Measurements from ENCODE around the gene ZNF804A. TPM values are rescaled to one million over a fixed set of nuclear protein-coding genes. Genes with fewer than 3 reads are reported as not detected.

The ZNF804A gene
- 0.15 TPM for polyA plus RNA-seq (2012; ENCODE audit: missing spikeins)

GRCh38 chr2:184598316-184599053 lies at the start of gene ZNF804A:
Gene ZNF804A, plus strand, starts transcription at chr2:184598529. Its CDS starts 431 bp downstream, at chr2:184598960.
- TF ChIP-seq POLR2A (IDR thresholded peaks at IDR 0.05; ENCODE audit: low read depth, low read length) (peak; percentile 80; the same call in 1 of the 2 replicates), TAF1 (IDR thresholded peaks at IDR 0.05; ENCODE audit: borderline replicate concordance, low read depth, low read length) (no peak)
- FAIRE-seq: peak; percentile 93
- peak; percentile 32 for DNase-seq (ENCODE audit: insufficient read length)

- no peak for DNase-seq (ENCODE audit: insufficient read length)
- no peak for FAIRE-seq
- no peak for TF ChIP-seq POLR2AphosphoS5 (IDR thresholded peaks at IDR 0.05; ENCODE audit: low read depth, low read length)
- TF ChIP-seq POLR2A (IDR thresholded peaks at IDR 0.05; ENCODE audit: low read depth, low read length): no peak
- no peak for TF ChIP-seq TAF1 (IDR thresholded peaks at IDR 0.05; ENCODE audit: borderline replicate concordance, low read depth, low read length)
Measured at GRCh38 chr2:184549153-184549552, 49.2 kb upstream of the ZNF804A start.

GRCh38 chr2:184551626-184552025 lies 46.7 kb upstream of the ZNF804A start:
- TF ChIP-seq TAF1 (IDR thresholded peaks at IDR 0.05; ENCODE audit: borderline replicate concordance, low read depth, low read length) (no peak), POLR2A (IDR thresholded peaks at IDR 0.05; ENCODE audit: low read depth, low read length) (no peak), POLR2AphosphoS5 (IDR thresholded peaks at IDR 0.05; ENCODE audit: low read depth, low read length) (no peak)
- no peak for FAIRE-seq

GRCh38 chr2:184554736-184555135 lies 43.6 kb upstream of the ZNF804A start:
- TF ChIP-seq TAF1 (IDR thresholded peaks at IDR 0.05; ENCODE audit: borderline replicate concordance, low read depth, low read length) (no peak), POLR2A (IDR thresholded peaks at IDR 0.05; ENCODE audit: low read depth, low read length) (no peak), POLR2AphosphoS5 (IDR thresholded peaks at IDR 0.05; ENCODE audit: low read depth, low read length) (no peak)
- no peak for FAIRE-seq
- DNase-seq (ENCODE audit: insufficient read length): no peak

More at GRCh38 chr2:184551626-184552025, 46.7 kb upstream of the ZNF804A start:
- no peak for DNase-seq (ENCODE audit: insufficient read length)

GRCh38 chr2:184555352-184555751 lies 43.0 kb upstream of the ZNF804A start:
- no peak for FAIRE-seq
- TF ChIP-seq POLR2AphosphoS5 (IDR thresholded peaks at IDR 0.05; ENCODE audit: low read depth, low read length) (no peak), POLR2A (IDR thresholded peaks at IDR 0.05; ENCODE audit: low read depth, low read length) (no peak), TAF1 (IDR thresholded peaks at IDR 0.05; ENCODE audit: borderline replicate concordance, low read depth, low read length) (no peak)
- no peak for DNase-seq (ENCODE audit: insufficient read length)

- TF ChIP-seq TAF1 (IDR thresholded peaks at IDR 0.05; ENCODE audit: borderline replicate concordance, low read depth, low read length) (no peak), POLR2AphosphoS5 (IDR thresholded peaks at IDR 0.05; ENCODE audit: low read depth, low read length) (no peak), POLR2A (IDR thresholded peaks at IDR 0.05; ENCODE audit: low read depth, low read length) (no peak)
- FAIRE-seq: no peak
- DNase-seq (ENCODE audit: insufficient read length): no peak
Measured at GRCh38 chr2:184556639-184557038, 41.7 kb upstream of the ZNF804A start.

GRCh38 chr2:184558713-184559464 lies 39.4 kb upstream of the ZNF804A start:
- TF ChIP-seq POLR2A (IDR thresholded peaks at IDR 0.05; ENCODE audit: low read depth, low read length) (no peak), TAF1 (IDR thresholded peaks at IDR 0.05; ENCODE audit: borderline replicate concordance, low read depth, low read length) (no peak), POLR2AphosphoS5 (IDR thresholded peaks at IDR 0.05; ENCODE audit: low read depth, low read length) (no peak)
- no peak for DNase-seq (ENCODE audit: insufficient read length)
- FAIRE-seq: no peak

- DNase-seq (ENCODE audit: insufficient read length) (no peak), FAIRE-seq (no peak)
- TF ChIP-seq TAF1 (IDR thresholded peaks at IDR 0.05; ENCODE audit: borderline replicate concordance, low read depth, low read length) (no peak), POLR2A (IDR thresholded peaks at IDR 0.05; ENCODE audit: low read depth, low read length) (no peak), POLR2AphosphoS5 (IDR thresholded peaks at IDR 0.05; ENCODE audit: low read depth, low read length) (no peak)
Measured at GRCh38 chr2:184560603-184561002, 37.7 kb upstream of the ZNF804A start.

GRCh38 chr2:184562532-184562931 lies 35.8 kb upstream of the ZNF804A start:
- TF ChIP-seq POLR2AphosphoS5 (IDR thresholded peaks at IDR 0.05; ENCODE audit: low read depth, low read length): no peak
- TF ChIP-seq POLR2A (IDR thresholded peaks at IDR 0.05; ENCODE audit: low read depth, low read length): no peak
- TF ChIP-seq TAF1 (IDR thresholded peaks at IDR 0.05; ENCODE audit: borderline replicate concordance, low read depth, low read length): no peak
- DNase-seq (ENCODE audit: insufficient read length): no peak
- peak; percentile 50 for FAIRE-seq

- no peak for FAIRE-seq
Measured at GRCh38 chr2:184564092-184564491, 34.2 kb upstream of the ZNF804A start.

GRCh38 chr2:184566716-184567115 lies 31.6 kb upstream of the ZNF804A start:
- TF ChIP-seq POLR2AphosphoS5 (IDR thresholded peaks at IDR 0.05; ENCODE audit: low read depth, low read length) (no peak), POLR2A (IDR thresholded peaks at IDR 0.05; ENCODE audit: low read depth, low read length) (no peak), TAF1 (IDR thresholded peaks at IDR 0.05; ENCODE audit: borderline replicate concordance, low read depth, low read length) (no peak)
- no peak for FAIRE-seq

More at GRCh38 chr2:184564092-184564491, 34.2 kb upstream of the ZNF804A start:
- no peak for TF ChIP-seq TAF1 (IDR thresholded peaks at IDR 0.05; ENCODE audit: borderline replicate concordance, low read depth, low read length)
- no peak for DNase-seq (ENCODE audit: insufficient read length)

GRCh38 chr2:184577056-184577455 lies 21.3 kb upstream of the ZNF804A start:
- no peak for FAIRE-seq

More at GRCh38 chr2:184566716-184567115, 31.6 kb upstream of the ZNF804A start:
- DNase-seq (ENCODE audit: insufficient read length): no peak

More at GRCh38 chr2:184577056-184577455, 21.3 kb upstream of the ZNF804A start:
- no peak for TF ChIP-seq POLR2A (IDR thresholded peaks at IDR 0.05; ENCODE audit: low read depth, low read length)
- TF ChIP-seq POLR2AphosphoS5 (IDR thresholded peaks at IDR 0.05; ENCODE audit: low read depth, low read length): no peak
- TF ChIP-seq TAF1 (IDR thresholded peaks at IDR 0.05; ENCODE audit: borderline replicate concordance, low read depth, low read length): no peak
- no peak for DNase-seq (ENCODE audit: insufficient read length)
